Stimulated activated CD8-positive, alpha-beta memory T cell treated with anti-CD3 and anti-CD28 coated beads, Interleukin-7, amount 100 ng/mL, for 4 hours (primary cell): ENCODE measurements around the gene PCDHGA9.
"Not testable (repeated sequence)": the region's sequence is repeated elsewhere in the genome, so short reads cannot be mapped to it uniquely, and the experiment has no call there.

Experiments
- DNase-seq, 2 donors: peaks; one replicate each; pipeline ENCODE4 v3.0.0-alpha.2; 2020; ENCODE audit warnings: low read depth in 2 of 2

PCDHGA9 gene

DNA sequence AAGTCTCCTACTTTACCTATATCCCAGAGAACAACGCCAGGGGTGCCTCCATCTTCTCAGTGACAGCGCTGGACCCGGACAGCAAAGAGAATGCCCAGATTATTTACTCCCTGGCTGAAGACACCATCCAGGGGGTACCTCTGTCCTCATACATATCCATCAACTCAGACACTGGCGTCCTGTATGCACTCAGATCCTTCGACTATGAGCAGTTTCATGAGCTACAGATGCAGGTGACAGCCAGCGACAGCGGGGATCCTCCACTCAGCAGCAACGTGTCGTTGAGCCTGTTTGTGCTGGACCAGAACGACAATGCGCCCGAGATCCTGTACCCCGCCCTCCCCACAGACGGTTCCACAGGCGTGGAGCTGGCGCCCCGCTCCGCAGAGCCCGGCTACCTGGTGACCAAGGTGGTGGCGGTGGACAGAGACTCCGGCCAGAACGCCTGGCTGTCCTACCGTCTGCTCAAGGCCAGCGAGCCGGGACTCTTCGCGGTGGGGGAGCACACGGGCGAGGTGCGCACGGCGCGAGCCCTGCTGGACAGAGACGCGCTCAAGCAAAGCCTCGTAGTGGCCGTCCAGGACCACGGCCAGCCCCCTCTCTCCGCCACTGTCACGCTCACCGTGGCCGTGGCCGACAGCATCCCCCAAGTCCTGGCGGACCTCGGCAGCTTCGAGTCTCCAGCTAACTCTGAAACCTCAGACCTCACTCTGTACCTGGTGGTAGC is 12.1 kb downstream of the PCDHGA9 start:
- not testable (repeated sequence) for DNase-seq

DNA sequence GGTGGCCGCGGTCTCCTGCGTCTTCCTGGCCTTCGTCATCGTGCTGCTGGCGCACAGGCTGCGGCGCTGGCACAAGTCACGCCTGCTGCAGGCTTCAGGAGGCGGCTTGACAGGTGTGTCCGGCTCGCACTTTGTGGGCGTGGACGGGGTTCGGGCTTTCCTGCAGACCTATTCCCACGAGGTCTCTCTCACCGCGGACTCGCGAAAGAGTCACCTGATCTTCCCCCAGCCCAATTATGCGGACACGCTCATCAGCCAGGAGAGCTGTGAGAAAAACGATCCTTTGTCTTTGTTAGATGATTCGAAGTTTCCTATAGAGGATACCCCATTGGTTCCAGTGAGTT is 12.7 kb downstream of the PCDHGA9 start:
- not testable (repeated sequence) for DNase-seq

DNA sequence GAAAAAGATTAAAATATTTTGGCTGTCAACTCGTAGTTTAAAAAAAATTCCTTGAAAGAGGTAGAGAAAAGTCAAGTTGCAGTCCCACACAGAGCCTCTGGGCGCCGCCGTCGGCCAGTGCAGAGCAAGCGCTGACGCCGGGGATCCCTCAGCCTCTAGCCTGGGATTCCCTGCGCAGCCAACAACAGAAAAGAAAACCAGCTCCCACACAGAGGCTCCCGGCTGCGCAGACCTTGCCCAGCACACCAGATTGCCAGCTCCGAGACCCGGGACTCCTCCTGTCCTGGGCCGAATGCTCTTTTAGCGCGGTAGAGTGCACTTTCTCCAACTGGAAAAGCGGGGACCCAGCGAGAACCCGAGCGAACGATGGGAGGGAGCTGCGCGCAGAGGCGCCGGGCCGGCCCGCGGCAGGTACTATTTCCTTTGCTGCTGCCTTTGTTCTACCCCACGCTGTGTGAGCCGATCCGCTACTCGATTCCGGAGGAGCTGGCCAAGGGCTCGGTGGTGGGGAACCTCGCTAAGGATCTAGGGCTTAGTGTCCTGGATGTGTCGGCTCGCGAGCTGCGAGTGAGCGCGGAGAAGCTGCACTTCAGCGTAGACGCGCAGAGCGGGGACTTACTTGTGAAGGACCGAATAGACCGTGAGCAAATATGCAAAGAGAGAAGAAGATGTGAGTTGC is 15.1 kb downstream of the PCDHGA9 start, which contains the start of gene PCDHGB7:
PCDHGB7 (plus strand) TSS at position 184 of the 679 bp plus-strand sequence; CDS start at position 367, 183 bp downstream.
- not testable (repeated sequence) for DNase-seq

DNA sequence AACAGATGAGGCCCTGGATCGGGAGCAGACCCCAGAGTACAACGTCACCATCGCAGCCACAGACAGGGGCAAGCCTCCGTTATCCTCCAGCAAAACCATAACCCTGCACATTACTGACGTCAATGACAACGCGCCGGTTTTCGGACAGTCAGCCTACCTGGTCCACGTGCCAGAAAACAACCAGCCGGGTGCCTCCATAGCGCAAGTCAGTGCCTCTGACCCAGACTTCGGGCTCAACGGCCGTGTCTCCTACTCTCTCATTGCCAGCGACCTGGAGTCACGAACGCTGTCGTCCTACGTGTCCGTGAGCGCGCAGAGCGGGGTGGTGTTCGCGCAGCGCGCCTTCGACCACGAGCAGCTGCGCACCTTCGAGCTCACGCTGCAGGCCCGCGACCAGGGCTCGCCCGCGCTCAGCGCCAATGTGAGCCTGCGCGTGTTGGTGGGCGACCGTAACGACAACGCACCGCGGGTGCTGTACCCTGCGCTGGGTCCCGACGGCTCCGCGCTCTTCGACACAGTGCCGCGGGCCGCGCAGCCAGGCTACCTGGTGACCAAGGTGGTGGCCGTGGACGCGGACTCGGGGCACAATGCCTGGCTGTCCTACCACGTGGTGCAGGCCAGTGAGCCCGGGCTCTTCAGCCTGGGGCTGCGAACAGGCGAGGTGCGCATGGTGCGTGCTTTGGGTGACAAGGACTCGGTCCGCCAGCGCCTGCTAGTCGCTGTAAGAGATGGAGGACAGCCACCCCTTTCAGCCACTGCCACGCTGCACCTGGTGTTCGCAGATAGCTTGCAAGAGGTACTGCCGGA is 16.7 kb downstream of the PCDHGA9 start:
- DNase-seq, result no peak

DNA sequence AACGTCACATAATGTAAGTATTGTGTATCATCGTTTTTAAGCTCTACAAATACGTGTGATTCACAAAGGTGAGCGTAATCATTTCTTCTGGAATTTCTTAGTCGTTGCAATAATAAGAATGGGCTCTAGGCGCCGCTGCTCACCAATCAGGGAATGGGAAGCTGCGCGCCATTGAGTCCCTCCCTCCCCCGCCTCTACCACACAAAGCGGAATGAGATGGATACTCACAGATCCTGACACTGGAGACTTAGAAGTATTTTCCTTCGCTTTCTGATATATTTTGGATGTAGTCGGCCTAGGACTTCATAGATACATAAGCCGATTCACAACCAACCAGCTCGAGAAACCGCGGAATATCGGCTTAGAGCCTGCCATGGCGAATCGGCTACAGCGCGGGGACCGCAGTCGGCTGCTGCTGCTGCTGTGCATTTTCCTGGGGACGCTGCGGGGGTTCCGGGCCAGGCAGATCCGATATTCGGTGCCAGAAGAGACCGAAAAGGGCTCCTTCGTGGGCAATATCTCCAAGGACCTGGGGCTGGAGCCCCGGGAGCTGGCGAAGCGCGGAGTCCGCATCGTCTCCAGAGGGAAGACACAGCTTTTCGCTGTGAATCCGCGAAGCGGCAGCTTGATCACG is 18.4 kb downstream of the PCDHGA9 start, which contains the start of gene PCDHGA11:
PCDHGA11 (plus strand) TSS at position 197 of the 634 bp plus-strand sequence; CDS start at position 374, 177 bp downstream.
- no peak for DNase-seq

DNA sequence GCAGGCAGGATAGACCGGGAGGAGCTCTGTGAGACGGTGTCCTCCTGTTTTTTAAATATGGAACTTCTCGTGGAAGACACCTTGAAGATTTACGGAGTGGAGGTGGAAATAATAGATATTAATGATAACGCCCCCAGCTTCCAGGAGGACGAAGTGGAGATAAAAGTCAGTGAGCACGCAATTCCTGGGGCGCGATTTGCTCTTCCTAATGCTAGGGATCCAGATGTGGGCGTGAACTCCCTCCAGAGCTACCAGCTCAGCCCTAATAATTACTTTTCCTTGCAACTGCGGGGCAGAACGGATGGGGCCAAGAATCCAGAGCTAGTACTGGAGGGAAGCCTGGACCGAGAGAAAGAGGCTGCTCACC is 18.9 kb downstream of the PCDHGA9 start:
- no peak for DNase-seq

DNA sequence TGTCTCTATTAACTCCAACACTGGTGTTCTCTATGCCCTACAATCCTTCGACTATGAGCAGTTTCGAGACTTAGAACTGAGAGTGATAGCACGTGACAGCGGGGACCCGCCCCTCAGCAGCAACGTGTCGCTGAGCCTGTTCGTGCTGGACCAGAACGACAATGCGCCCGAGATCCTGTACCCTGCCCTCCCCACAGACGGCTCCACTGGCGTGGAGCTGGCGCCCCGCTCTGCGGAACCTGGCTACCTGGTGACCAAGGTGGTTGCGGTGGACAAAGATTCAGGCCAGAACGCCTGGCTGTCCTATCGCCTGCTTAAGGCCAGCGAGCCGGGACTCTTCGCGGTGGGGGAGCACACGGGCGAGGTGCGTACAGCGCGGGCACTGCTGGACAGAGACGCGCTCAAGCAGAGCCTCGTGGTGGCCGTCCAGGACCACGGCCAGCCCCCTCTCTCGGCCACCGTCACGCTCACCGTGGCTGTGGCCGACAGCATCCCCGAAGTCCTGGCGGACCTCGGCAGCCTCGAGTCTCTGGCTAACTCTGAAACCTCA is 20.2 kb downstream of the PCDHGA9 start:
- no peak for DNase-seq

DNA sequence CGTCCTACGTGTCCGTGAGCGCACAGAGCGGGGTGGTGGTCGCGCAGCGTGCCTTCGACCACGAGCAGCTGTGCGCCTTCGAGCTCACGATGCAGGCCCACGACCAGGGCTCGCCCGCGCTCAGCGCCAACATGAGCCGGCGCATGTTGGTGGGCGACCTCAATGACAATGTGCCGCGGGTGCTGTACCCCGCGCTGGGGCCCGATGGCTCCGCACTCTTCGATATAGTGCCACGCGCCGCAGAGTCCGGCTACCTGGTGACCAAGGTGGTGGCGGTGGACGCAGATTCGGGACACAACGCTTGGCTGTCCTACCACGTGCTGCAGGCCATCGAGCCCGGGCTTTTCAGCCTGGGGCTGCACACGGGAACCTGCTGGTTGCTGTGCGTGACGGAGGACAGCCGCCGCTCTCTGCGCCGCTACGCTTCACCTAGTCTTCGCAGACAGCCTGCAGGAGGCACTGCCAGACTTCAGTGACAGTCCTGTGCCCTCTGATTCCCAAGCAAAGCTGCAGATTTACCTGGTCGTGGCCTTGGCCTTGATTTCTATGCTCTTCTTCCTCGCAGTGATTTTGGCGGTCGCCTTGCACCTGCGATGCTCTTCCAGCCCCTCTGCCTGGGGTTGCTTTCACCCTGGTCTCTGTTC is 25.3 kb downstream of the PCDHGA9 start:
- DNase-seq, result no peak

DNA sequence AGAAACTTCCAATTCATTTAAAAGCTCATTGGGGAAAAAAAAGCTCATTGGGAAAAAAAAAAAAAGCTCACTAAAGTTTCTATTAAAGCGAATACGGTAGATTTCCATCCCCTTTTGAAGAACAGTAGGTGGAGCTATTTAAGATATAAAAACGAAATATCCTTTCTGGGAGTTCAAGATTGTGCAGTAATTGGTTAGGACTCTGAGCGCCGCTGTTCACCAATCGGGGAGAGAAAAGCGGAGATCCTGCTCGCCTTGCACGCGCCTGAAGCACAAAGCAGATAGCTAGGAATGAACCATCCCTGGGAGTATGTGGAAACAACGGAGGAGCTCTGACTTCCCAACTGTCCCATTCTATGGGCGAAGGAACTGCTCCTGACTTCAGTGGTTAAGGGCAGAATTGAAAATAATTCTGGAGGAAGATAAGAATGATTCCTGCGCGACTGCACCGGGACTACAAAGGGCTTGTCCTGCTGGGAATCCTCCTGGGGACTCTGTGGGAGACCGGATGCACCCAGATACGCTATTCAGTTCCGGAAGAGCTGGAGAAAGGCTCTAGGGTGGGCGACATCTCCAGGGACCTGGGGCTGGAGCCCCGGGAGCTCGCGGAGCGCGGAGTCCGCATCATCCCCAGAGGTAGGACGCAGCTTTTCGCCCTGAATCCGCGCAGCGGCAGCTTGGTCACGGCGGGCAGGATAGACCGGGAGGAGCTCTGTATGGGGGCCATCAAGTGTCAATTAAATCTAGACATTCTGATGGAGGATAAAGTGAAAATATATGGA is 27.9 kb downstream of the PCDHGA9 start, which contains the start of gene PCDHGA12:
PCDHGA12 (plus strand) TSS at position 176 of the 782 bp plus-strand sequence; CDS start at position 429, 253 bp downstream.
- no peak for DNase-seq

DNA sequence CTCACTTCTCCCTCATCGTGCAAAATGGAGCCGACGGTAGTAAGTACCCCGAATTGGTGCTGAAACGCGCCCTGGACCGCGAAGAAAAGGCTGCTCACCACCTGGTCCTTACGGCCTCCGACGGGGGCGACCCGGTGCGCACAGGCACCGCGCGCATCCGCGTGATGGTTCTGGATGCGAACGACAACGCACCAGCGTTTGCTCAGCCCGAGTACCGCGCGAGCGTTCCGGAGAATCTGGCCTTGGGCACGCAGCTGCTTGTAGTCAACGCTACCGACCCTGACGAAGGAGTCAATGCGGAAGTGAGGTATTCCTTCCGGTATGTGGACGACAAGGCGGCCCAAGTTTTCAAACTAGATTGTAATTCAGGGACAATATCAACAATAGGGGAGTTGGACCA is 28.7 kb downstream of the PCDHGA9 start:
- no peak for DNase-seq

DNA sequence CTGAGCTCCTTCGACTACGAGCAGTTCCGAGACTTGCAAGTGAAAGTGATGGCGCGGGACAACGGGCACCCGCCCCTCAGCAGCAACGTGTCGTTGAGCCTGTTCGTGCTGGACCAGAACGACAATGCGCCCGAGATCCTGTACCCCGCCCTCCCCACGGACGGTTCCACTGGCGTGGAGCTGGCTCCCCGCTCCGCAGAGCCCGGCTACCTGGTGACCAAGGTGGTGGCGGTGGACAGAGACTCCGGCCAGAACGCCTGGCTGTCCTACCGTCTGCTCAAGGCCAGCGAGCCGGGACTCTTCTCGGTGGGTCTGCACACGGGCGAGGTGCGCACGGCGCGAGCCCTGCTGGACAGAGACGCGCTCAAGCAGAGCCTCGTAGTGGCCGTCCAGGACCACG is 29.7 kb downstream of the PCDHGA9 start:
- DNase-seq, result not testable (repeated sequence)

DNA sequence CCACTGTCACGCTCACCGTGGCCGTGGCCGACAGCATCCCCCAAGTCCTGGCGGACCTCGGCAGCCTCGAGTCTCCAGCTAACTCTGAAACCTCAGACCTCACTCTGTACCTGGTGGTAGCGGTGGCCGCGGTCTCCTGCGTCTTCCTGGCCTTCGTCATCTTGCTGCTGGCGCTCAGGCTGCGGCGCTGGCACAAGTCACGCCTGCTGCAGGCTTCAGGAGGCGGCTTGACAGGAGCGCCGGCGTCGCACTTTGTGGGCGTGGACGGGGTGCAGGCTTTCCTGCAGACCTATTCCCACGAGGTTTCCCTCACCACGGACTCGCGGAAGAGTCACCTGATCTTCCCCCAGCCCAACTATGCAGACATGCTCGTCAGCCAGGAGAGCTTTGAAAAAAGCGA is 30.1 kb downstream of the PCDHGA9 start:
- DNase-seq, result not testable (repeated sequence)

DNA sequence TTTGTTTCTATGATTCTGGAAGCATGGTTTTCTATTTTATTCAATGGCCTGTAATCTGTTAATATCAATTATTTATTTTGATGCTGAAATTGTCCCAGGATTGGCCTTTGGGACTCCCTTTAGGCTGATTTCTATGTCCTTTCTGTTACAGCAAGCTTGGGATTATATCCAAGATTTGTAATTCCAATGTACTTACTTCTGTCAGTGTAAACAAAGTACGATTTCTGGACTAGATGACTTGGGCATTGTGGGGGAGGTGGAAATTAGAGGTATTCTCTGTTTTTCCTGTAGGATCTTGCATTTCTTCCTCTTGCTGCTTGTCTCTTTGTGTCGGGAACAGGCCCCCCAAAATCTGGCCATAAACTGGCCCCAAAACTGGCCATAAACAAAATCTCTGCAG is 31.4 kb downstream of the PCDHGA9 start:
- DNase-seq, result no peak

DNA sequence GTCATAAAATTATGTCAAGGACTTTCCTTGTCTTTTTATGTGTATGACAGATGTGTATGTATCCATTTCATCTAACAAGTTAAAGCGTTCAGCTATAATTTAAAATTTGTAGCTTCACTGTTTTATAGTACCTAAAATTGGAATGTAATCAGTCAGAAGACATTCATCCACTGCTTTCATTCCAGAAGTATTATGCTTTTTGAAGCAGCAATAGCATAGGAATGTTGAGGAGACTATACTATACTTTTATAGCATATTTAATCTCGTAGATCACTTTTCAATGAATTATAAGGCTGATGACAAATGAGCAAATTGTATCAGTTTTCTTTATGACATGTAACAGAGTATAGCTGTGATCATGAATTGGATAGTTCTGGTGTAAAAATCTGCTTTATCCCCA is 34.6 kb downstream of the PCDHGA9 start:
- no peak for DNase-seq

DNA sequence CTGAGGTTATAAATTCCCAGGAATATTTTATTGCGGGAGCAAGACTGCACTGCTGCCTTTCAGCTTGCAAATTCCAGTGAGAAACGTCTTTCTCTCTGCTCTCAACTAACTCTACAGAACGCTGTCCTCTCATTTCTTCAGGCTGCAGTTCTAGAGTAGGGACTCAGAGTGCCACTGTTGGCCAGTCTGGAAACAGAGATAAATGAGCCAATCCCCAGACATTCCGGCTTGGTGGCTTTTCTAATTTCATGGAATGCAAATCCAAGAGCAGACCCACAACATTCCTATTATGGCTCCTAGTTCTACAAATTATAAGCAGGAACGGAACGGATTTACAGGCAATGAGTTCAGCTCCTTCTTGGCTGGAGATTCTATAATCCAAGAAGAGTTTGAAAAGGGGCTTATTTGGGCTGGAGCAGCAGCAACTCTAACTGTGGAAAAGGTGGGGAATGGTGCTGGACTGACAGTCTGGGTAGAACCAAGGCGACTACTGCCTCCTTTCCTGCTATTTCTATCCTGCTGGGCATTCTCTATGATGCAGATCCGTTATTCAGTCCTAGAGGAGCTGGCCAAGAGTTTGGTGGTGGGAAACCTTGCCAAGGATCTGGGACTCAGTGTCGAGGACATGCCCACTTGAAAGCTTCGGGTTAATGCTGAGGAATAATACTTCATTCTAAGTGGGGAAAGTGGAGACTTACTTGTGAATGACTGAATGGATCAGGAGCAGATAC is 37.0 kb downstream of the PCDHGA9 start:
- DNase-seq, result no peak

DNA sequence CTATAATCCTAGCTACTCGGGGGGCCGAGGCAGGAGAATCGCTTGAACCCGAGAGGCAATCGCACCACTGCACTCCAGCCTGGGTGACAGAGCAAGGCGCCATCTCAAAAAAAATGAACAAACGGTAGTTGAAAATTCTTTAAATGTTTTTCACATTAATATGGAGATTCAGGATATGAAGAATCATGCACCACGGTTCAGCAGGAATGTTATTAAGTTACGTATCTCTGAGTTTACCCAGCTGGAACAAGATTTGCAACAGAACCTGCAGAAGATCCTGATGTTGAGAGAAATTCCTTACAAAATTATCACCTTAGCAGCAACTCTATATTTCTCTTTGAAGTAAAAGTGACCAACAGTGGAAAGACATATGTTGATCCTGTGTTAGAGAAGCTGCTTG is 37.8 kb downstream of the PCDHGA9 start:
- DNase-seq, result no peak

DNA sequence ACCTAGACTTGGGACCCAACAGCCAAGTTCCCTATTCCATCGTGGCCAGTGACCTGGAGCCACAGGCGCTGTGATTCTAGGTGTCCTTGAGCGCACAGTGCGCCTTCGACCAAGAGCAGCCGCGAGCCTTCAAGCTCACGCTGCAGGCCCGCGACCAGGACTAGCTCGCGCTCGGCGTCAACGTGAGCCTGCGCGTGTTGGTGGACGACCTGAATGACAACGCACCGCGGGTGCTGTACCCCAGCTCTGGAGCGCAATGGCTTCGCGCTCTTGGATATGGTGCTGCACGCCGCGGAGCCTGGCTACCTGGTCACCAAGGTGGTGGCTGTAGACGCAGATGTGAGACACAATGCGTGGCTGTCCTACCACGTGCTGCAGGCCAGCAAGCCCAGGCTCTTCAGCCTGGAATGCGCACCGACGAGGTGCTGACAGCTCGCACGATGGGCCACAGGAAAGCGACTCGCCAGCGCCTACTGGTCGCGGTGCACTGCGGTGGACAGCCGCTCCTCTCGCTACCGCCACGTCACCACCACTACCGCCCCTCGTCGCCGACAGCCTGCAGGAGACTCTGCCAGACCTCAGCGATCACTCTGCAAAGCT is 39.1 kb downstream of the PCDHGA9 start:
- no peak for DNase-seq
